CD14-positive monocyte (primary cell): ENCODE data around the gene DCP2. TPM values are rescaled to one million over a fixed set of nuclear protein-coding genes. Genes with fewer than 3 reads are reported as not detected.

Experiments
- DNase-seq, 3 donors: peaks; one replicate each; pipeline ENCODE4 v3.0.0-alpha.2; 2011 to 2022
- H2AFZ ChIP-seq: 2 replicates; pipeline ENCODE4 v1.6.0; 2012; ENCODE audit warnings: mild to moderate bottlenecking, low read depth, low read length, inconsistent platforms; ENCODE audit not compliant: insufficient read depth, poor library complexity, severe bottlenecking
- H3K27ac ChIP-seq, 2 donors: 1 replicate in 1 of 2; 2 replicates in 1 of 2; pipeline ENCODE4 v1.5.1; 2012 to 2013; ENCODE audit warnings: low read length in 2 of 2, control low read depth in 1 of 2, inconsistent platforms in 1 of 2, low read depth in 1 of 2, mild to moderate bottlenecking in 1 of 2
- H3K27me3 ChIP-seq, 2 donors: one replicate each; pipeline versions ENCODE4 v1.6.0 to v1.6.1; 2011 to 2013; ENCODE audit warnings: low read length in 2 of 2; ENCODE audit not compliant: control insufficient read depth in 2 of 2, insufficient read depth in 2 of 2
- H3K36me3 ChIP-seq, 2 donors: replicated peaks in 1 of 2; 1 replicate in 1 of 2; 2 replicates in 1 of 2; pipeline versions ENCODE4 v1.5.1 to v1.6.1; 2012 to 2013; ENCODE audit warnings: low read length in 2 of 2, control low read depth in 1 of 2, inconsistent platforms in 1 of 2, mild to moderate bottlenecking in 1 of 2; ENCODE audit not compliant: insufficient read depth in 2 of 2, control insufficient read depth in 1 of 2
- H3K4me1 ChIP-seq, 2 donors: 1 replicate in 1 of 2; 2 replicates in 1 of 2; pipeline versions ENCODE4 v1.5.1 to v1.6.1; 2012 to 2013; ENCODE audit warnings: low read length in 2 of 2, control low read depth in 1 of 2, inconsistent platforms in 1 of 2, mild to moderate bottlenecking in 1 of 2, moderate library complexity in 1 of 2; ENCODE audit not compliant: insufficient read depth in 2 of 2, control insufficient read depth in 1 of 2
- H3K4me2 ChIP-seq: replicated peaks from 2 replicates; pipeline ENCODE3; 2012; ENCODE audit warnings: low read length, moderate library complexity, mild to moderate bottlenecking; ENCODE audit not compliant: poor library complexity, severe bottlenecking; ENCODE audit errors: extremely low read depth
- H3K4me3 ChIP-seq, 3 experiments: fragments of 200-600 bp in 1 of 3; sonication (generic) in 1 of 3; replicated peaks in 1 of 3; 1 replicate in 2 of 3; 2 replicates in 1 of 3; pipeline ENCODE4 v1.5.1; 2011 to 2013; ENCODE audit warnings: low read length in 3 of 3, mild to moderate bottlenecking in 3 of 3, control low read depth in 2 of 3, low read depth in 2 of 3, inconsistent platforms in 1 of 3, moderate library complexity in 1 of 3
- H3K79me2 ChIP-seq: 2 replicates; pipeline ENCODE4 v1.6.0; 2012; ENCODE audit warnings: mild to moderate bottlenecking, control low read depth, inconsistent platforms, low read length, moderate library complexity; ENCODE audit not compliant: insufficient read depth
- H3K9ac ChIP-seq: 2 replicates; pipeline ENCODE4 v1.6.0; 2017; ENCODE audit warnings: low read length, mild to moderate bottlenecking; ENCODE audit not compliant: insufficient read depth, poor library complexity, severe bottlenecking
- H3K9me3 ChIP-seq, 2 donors: replicated peaks in 1 of 2; 1 replicate in 1 of 2; 2 replicates in 1 of 2; pipeline versions ENCODE4 v1.5.1 to v1.6.1; 2012 to 2013; ENCODE audit warnings: low read length in 2 of 2, control low read depth in 1 of 2; ENCODE audit not compliant: control insufficient read depth in 1 of 2, insufficient read depth in 1 of 2
- H4K20me1 ChIP-seq: 2 replicates; pipeline ENCODE4 v1.6.0; 2012; ENCODE audit warnings: mild to moderate bottlenecking, low read length, control low read depth, moderate library complexity; ENCODE audit not compliant: insufficient read depth
- H3K27ac Mint-ChIP-seq, 7 donors: one replicate each; pipeline ENCODE4 v1.8.0; 2020; ENCODE audit warnings: mild to moderate bottlenecking in 7 of 7, mixed read lengths in 7 of 7, moderate library complexity in 6 of 7, inconsistent platforms in 2 of 7
- H3K27me3 Mint-ChIP-seq, 3 donors: one replicate each; pipeline ENCODE4 v1.8.0; 2021 to 2022; ENCODE audit warnings: low read depth in 3 of 3, mild to moderate bottlenecking in 3 of 3, mixed read lengths in 3 of 3, moderate library complexity in 3 of 3, inconsistent platforms in 1 of 3
- H3K36me3 Mint-ChIP-seq, 2 donors: one replicate each; pipeline ENCODE4 v1.8.0; 2020; ENCODE audit warnings: mixed read lengths in 2 of 2, inconsistent platforms in 1 of 2, mild to moderate bottlenecking in 1 of 2
- H3K4me1 Mint-ChIP-seq: one replicate; pipeline ENCODE4 v1.8.0; 2020; ENCODE audit warnings: mild to moderate bottlenecking, mixed read lengths
- H3K4me3 Mint-ChIP-seq, 2 donors: one replicate each; pipeline ENCODE4 v1.8.0; 2020; ENCODE audit warnings: mild to moderate bottlenecking in 2 of 2, mixed read lengths in 2 of 2, moderate library complexity in 1 of 2
- H3K9me3 Mint-ChIP-seq, 7 donors: one replicate each; pipeline ENCODE4 v1.8.0; 2020 to 2022; ENCODE audit warnings: mixed read lengths in 7 of 7, mild to moderate bottlenecking in 6 of 7, moderate library complexity in 6 of 7, inconsistent platforms in 2 of 7
- WGBS: methylation state at CpG from one replicate; pipeline ENCODE4 v1.1.5; 2013; ENCODE audit warnings: missing lambda C conversion rate; ENCODE audit not compliant: insufficient coverage; 5-methylcytosine and 5-hydroxymethylcytosine counted together
- intact Hi-C, 2 donors: fragments of 100-400 bp; cut with micrococcal nuclease; formaldehyde crosslinking; loops; one replicate each; pipeline versions ENCODE4 v1.15.0 to v1.15.1; 2023
- polyA plus RNA-seq, 3 donors: library from polyadenylated mRNA; depleted of rRNA in 1 of 3; unstranded in 2 of 3; stranded (reverse) in 1 of 3; fragments of 300-500 nt in 2 of 3; fragments of >200 nt in 1 of 3; fragmentation: Illumina TruSeq in 2 of 3; gene quantifications; 1 replicate in 2 of 3; 2 replicates in 1 of 3; pipeline ENCODE4 v1.2.3, GENCODE V29; 2012 to 2021
- TF ChIP-seq, protein P1 (sequence below): fragments of 200-600 bp; IDR thresholded peaks from one replicate; pipeline ENCODE4 v1.8.0; 2022; ENCODE audit warnings: antibody characterized with exemption, mild to moderate bottlenecking

Gene DCP2
- polyA plus RNA-seq, 3 donors = 24.0 to 62.2 (median 58.9) TPM

DNA sequence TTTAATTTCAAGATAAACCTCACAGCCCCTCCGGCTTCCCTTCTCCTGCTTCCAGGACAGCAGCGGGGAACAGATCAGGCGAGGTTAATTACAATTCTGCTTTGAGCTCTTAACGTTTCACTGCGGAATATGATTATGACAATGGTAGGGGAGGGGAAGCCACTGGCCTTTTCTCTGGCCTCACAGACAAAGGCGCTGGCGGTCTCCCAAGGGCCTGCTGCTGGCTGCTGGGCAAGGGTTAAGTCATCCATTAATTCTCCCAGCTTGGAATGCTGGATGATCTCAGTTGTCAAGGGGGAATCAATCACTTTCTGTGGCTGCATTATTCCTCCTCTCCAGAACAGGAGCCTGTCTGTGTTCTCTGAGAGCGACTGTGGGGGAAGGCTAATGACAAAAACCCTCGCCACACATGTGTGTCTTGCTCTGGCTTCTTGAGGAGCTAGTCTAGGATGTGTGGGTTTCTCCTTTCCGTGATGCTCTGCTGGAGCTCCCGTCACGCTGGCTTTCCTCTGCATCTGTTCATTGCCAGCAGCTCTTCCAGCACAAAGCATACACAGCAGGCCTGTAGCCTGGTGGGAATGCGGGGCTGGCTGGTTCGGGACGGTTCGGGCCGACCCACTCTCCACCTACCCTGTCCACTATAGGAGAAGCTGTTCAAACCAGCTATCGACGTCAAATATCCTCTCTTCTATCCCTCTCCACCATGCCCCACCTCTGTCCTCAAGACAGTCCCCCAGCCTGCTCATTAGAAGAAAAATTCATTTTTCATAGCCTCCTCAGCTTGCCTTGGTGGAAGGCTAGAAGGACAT lies 82.8 kb downstream of the DCP2 start:
- no peak for DNase-seq
- Histone ChIP-seq H3K9me3 (no peaks in the 10 kb centered on the region), H3K27me3 (no peaks in the 10 kb centered on the region), H3K4me3 (no peak overlapping the region), H3K9ac (no peak overlapping the region), H3K36me3 (no peaks in the 10 kb centered on the region), H3K79me2 (no peaks in the 10 kb centered on the region), H3K27ac (no peak overlapping the region), H3K4me1 (no peaks in the 10 kb centered on the region), H2AFZ (no peak overlapping the region), H4K20me1 (no peaks in the 10 kb centered on the region), H3K4me2 (no peak overlapping the region)
- intact Hi-C loops = no loop called here
- H3K9me3 Mint-ChIP-seq = peaks cover 0 to 1% (median 0%) of the 10 kb centered on the region in 7 donors
- peaks cover 12% of the 10 kb centered on the region for H3K4me1 Mint-ChIP-seq
- H3K4me3 Mint-ChIP-seq = no peak overlapping the region
- H3K36me3 Mint-ChIP-seq = no peaks in the 10 kb centered on the region
- 100% methylated on average over 3 of the region's 19 CpGs for WGBS
- H3K27ac Mint-ChIP-seq = peak overlapping the region in 1 of 7 donors; percentile 7
- peaks cover 0 to 11% (median 8%) of the 10 kb centered on the region in 3 donors for H3K27me3 Mint-ChIP-seq
- TF ChIP-seq, protein P1, sequence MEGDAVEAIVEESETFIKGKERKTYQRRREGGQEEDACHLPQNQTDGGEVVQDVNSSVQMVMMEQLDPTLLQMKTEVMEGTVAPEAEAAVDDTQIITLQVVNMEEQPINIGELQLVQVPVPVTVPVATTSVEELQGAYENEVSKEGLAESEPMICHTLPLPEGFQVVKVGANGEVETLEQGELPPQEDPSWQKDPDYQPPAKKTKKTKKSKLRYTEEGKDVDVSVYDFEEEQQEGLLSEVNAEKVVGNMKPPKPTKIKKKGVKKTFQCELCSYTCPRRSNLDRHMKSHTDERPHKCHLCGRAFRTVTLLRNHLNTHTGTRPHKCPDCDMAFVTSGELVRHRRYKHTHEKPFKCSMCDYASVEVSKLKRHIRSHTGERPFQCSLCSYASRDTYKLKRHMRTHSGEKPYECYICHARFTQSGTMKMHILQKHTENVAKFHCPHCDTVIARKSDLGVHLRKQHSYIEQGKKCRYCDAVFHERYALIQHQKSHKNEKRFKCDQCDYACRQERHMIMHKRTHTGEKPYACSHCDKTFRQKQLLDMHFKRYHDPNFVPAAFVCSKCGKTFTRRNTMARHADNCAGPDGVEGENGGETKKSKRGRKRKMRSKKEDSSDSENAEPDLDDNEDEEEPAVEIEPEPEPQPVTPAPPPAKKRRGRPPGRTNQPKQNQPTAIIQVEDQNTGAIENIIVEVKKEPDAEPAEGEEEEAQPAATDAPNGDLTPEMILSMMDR = no peak

GRCh38 chr5:113060408-113061025 lies 83.9 kb downstream of the DCP2 start:
- Histone ChIP-seq H3K36me3 (no peaks in the 10 kb centered on the region), H3K4me3 (no peak overlapping the region)
- intact Hi-C loops = no loop called here

More at GRCh38 chr5:113060408-113061025, 83.9 kb downstream of the DCP2 start:
- Mint-ChIP-seq H3K27me3 (peaks cover 0 to 11% (median 8%) of the 10 kb centered on the region in 3 donors), H3K4me3 (no peak overlapping the region), H3K36me3 (no peaks in the 10 kb centered on the region), H3K4me1 (peaks cover 12% of the 10 kb centered on the region), H3K9me3 (peaks cover 0 to 1% (median 0%) of the 10 kb centered on the region in 7 donors), H3K27ac (no peak overlapping the region)
- H3K27ac ChIP-seq = no peak overlapping the region
- no peaks in the 10 kb centered on the region for H3K4me1 ChIP-seq
- H3K4me2 ChIP-seq = no peak overlapping the region
- H4K20me1 ChIP-seq = no peaks in the 10 kb centered on the region
- TF ChIP-seq, protein P1 = no peak
- DNase-seq = no peak
- H2AFZ ChIP-seq = no peak overlapping the region
- no peaks in the 10 kb centered on the region for H3K27me3 ChIP-seq
- no peaks in the 10 kb centered on the region for H3K79me2 ChIP-seq
- no peak overlapping the region for H3K9ac ChIP-seq
- 84% methylated on average over 2 of the region's 4 CpGs for WGBS
- no peaks in the 10 kb centered on the region for H3K9me3 ChIP-seq
